Activated T-helper 9 cell treated with anti-CD3 and anti-CD28 coated beads, Interleukin-2, amount 50 U/mL, for 16 hours (primary cell): Measurements from ENCODE around the gene TNFSF10.
"Not testable (repeated sequence)": the region's sequence is repeated elsewhere in the genome, so short reads cannot be mapped to it uniquely, and the experiment has no call there.

Source experiments
- DNase-seq: peaks from one replicate; pipeline ENCODE4 v3.0.0-alpha.2; 2020; ENCODE audit warnings: low read depth

The TNFSF10 gene

DNA sequence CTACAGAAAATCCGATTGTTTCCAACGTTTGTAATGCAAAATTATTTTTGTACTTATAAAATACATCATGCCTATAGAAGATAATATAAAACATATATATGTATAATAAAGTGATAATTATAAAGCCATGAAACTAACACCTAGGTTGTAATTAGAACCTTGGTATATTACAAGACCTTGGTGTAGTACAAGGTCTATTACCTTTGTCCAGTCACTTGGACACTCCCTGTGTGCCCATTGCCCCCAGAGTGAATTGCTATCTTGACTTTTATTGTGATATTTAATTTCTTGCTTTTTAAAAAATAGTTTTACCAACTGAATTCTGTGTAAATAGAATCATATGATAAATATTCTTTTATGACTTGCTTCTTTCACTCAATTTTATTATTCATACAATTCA lies 20.7 kb upstream of the TNFSF10 start:
- no peak for DNase-seq

DNA sequence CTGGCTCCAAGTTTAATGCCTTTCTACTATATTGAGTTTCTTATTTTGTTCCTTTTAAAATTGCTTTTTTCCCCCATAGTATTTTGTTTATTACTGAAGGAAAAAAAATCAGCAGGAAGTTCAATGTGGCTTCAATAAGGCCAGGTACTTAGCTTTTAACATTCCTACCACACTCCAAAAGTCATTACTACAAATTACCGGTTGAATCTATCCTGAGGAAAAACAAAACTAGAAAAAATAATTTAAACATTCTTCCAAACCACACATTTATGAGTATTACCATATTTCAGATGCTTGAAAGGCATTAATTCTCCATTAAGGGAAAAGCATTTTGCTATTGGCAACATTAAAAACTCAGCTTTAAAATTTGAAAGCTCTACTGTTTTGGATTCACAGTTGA lies 20.2 kb upstream of the TNFSF10 start:
- no peak for DNase-seq

DNA sequence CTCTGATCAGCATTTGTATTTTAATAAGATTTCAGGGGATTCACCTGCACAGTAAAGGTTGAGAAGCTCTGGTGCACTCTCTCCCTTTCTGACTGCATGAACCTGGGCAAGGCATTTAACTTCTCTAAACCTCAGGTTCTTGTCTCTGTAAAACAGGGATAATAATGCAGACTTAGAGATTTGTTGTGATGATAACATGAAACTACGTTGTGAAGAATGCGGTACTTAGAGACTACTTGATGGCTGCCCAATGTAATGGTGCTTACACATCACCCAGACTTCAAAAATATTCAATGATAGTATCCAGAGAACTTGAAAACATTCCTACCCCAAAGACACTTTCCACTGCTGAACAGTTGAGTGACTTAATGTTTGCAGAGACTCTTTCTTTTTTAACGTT lies 19.8 kb upstream of the TNFSF10 start:
- DNase-seq = no peak

DNA sequence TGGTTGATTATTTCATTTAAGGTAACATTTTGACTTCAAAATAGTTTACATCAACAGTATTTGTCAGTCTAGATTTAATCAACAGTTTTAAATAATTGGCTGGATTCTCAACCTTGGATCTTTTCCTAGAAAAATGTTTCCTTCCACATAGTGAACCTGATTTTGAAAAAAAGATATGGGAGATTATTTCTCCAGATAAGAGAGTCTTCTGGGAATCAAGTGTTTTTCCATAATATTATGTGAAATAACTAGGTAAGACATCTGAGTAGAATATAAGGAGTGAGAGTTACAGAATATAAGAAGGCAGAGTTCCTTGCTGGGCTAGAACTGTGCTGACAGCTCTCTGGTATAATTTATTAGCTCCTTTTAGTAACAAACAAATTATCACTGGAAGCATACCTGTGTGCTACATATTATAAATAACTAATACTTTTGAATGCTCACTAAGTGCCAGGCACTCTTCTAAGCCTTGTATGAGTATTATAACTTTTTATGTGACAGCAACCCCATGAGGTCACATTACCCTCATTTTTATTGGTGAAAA lies 18.8 kb upstream of the TNFSF10 start:
- no peak for DNase-seq

DNA sequence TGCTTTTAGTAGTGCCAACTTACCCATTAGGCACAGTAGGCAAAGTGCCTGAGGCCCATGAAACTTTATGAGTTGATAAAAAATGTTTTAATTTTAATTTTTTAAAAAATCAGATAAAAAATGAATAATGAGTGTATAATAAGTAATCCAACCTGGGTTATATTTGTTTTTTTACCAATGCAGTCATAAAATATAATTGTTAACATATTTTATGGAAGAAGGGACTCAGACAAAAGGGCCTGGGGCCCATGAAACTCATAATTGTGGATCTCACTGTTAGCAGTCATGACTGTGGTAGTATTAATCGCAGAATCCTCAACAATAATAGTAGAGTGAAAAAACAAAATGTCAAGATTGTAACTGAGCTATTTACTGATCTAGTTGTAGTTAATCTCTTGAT lies 16.8 kb upstream of the TNFSF10 start:
- no peak for DNase-seq

DNA sequence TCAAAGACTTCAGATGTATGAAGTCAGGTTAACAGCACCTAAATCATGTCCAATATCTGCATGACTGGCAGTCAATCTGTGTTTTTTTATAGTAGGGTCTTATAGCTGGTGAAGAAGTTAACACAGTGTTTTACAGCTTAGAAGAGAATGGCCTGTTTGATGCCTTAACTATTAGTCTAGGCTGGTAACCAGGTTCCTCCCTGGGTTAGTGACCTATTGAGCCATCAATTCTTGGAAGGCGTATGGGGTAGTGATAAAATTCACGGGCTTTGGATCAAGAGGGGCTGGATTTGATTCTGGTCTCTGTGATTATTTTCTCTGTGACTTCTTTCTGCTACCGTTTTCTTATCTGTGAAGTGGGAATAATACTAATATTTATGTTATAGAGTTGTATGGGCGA lies 16.0 kb upstream of the TNFSF10 start:
- no peak for DNase-seq

DNA sequence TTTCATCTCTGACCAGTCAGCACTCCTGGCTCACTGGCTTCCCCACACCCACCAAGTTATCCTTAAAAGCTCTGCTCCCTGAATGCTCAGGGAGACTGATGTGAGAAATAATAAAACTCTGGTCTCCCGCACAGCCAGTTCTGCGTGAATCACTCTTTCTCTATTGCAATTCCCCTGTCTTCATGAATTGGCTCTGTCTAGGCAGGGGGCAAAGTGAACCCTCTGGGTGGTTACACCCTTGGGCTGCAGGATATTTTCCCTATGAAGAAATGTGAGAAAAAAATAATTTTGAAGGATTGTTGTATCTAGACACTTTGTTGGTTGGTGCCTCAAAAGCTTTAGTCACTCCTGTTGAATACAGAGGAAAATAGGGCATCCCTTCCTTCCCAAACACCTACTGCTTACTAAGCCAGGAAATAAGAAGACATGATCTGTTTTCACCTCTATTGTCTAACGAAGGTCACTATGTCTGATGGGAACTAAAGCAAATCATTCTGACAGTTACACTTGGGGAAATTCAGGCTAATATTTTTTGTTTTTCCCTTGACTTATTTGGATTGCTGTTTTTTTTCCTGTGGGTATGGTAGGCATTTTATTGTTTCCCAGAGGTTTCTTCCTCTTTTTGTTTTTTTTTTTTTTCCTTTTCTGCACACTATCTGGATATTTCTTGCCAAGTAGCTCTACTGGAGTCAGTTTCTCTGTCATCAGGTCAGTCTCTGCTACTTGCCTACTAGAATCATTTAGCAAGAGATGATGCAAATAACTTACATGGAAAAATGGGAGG lies 15.3 kb upstream of the TNFSF10 start:
- no peak for DNase-seq

DNA sequence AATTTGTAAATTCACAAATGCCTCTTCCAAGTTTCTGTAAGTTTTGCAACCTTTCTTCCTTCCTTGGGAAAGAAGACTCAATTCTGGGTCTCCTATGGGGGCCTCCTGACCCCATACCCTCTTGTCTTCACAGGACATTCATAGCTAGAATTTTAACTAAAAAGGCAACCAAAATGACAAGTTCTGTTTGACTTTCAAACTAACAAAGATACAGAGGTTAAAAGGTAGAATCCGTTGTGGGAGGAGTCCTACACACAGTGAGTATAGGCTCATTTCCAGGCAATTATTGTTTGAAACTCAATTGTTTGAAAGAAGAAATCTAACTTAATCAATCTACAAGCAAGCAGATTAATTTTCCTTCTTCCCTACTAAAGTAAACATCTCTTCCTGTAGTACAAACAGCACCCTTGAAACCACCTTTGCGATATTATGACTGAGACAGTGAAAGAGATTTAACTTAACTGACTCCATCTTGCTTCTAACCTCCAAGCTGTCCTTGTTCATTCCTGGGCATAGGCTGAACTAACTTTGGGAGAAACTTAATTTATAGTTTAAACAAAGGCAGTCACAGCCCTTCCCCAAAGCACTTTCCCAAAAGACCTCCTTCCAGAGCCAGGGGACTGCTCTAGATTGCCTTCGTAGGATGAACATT lies 14.4 kb upstream of the TNFSF10 start:
- DNase-seq = no peak

DNA sequence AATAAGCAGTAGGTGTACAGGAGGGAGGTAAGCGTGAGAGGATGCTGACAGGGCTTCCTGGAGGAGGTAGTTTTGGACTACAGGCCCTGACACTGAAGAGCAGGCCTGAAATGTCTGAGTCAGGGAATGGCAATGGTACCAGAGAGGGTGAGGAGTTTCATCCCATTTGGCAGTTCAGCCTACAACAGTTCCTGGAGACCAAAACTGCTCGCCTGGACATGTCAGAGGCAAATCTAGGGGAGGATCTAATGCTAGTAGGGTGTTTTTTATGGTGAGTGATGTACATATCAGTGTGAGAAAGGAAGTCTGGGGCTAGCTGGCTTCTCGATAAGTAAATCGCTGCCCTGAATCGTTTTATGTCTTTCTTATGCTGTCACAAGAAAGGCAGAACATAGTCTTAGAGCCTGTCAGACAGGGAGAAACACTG lies 13.8 kb upstream of the TNFSF10 start:
- DNase-seq = no peak

DNA sequence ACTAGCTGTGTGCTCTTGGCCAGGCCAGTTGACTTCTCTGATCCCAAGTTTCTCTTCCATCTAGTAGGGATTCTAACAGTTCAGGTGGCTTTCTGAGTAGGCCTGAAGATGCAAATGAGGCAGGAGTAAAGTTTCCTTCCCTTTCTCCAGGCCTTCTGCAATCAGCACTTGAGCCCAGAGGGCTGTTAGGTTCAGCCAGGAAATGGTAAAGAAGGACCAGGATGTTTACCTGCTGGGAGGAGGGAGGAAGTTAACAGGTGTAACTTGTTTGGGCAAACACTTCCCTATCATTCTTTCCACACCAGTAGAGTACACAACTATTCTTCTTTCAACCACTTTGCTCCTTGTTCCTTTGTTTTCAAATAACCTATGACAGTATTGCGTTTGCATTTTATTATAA lies 13.3 kb upstream of the TNFSF10 start:
- DNase-seq = no peak

DNA sequence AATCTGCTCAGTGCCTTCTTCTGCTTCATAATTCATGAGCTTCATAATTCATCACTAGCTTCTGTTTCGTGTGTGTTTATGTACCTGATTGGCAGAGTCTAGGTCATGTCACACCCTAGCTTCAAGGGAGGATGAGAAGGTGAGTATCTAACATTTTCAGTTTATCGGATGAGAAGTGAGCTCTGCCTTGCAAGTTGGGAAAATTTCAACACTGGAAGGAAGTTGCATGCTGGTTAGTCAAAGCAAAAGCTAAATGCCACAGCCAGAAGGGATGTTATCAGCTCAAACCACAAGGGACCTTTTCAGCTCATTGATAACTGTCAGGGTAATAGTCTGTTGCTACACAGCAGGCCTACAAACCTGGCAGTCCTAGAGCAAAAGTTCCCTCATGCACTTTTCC lies 7.3 kb upstream of the TNFSF10 start:
- no peak for DNase-seq

DNA sequence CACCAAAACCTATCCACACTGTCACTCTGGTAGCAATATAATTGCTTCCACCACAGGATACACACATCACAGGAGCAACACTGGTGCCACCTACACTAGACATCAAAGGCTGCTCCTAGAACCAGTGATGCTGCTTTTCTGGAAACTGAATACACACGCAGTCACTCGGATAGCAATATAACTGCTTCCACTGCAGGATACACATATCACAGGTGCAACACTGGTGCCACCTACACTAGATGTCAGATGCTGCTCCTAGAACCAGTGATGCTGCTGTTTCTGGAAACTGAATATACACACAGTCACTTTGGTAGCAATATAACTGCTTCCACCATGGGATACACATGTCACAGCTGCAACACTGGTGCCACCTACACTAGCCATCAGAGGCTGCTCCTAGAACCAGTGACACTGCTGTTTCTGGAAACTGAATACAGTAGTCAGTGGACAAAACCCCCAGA lies 6.9 kb upstream of the TNFSF10 start:
- no peak for DNase-seq

DNA sequence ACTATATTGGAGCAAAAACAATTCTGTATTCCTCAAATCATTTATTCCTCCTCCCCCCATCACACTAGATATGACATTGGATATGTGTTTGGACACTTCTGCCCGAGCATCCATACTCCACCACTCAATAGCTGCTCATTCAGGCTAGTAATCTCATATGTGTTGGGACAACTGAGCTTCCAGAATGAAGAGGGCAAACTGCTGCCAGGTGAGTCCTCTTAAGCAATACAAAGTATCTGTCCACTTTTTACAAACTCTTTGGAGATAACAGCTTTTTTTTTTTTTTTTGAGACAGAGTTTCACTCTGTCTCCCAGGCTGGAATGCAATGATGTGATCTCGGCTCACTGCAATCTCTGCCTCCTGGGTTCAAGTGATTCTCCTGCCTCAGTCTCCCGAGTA lies 5.4 kb upstream of the TNFSF10 start:
- no peak for DNase-seq

DNA sequence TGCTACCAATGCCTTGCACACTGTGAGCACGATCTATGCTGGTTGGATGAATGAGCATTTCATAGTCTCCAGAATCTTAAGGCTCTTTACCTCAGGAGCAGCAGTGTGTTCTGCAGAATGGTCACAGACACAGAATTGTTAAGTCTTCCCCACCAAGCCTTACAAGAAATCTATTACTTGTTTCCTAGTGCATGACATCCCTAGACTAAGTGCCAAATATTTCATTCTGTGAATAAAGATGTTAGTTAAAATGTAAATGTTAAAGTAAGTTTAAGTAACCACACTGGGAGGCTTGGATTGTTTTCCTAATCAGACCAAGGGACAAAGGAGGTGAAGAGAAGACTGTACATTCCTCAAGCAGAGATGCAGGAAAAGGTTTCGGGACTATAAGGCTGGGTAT lies 4.1 kb upstream of the TNFSF10 start:
- DNase-seq = no peak

DNA sequence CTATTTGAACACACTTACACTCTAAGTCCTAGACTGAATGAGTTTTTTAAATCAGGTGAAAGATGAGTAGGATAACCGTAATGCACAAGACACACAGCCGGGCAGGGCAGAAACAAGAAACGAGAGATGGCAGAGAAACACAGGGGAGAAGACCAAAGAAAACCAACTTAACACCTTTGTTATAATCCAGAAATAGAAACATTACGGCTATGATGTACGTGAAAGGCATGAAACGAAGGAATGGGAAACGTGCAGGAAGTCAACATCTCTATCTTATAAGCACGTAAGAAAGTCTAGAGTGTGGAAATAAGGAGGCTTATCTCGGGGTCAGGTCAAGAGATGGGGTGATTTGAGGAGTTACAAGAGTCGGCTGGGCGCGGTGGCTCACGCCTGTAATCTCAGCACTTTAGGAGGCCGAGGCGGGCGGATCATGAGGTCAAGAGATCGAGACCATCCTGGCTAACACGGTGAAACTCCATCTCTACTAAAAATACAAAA lies 1.9 kb upstream of the TNFSF10 start:
- DNase-seq = no peak

DNA sequence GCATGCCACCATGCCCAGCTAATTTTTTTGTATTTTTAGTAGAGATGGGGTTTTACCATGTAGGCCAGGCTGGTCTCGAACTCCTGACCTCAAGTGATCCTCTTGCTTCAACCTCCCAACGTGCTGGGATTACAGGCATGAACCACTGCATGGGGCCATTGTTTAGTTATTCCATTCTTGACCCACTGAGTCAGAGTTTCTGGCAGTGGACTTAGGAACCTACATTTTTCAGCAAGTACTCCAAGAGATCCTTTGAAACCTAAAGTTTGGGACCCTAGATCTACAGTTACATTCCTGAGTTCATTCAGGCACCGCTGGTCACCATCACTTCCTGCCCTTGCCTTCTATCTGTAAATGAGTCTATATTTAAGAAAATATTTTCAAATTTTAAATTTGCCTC lies 1.4 kb upstream of the TNFSF10 start:
- DNase-seq = no peak

DNA sequence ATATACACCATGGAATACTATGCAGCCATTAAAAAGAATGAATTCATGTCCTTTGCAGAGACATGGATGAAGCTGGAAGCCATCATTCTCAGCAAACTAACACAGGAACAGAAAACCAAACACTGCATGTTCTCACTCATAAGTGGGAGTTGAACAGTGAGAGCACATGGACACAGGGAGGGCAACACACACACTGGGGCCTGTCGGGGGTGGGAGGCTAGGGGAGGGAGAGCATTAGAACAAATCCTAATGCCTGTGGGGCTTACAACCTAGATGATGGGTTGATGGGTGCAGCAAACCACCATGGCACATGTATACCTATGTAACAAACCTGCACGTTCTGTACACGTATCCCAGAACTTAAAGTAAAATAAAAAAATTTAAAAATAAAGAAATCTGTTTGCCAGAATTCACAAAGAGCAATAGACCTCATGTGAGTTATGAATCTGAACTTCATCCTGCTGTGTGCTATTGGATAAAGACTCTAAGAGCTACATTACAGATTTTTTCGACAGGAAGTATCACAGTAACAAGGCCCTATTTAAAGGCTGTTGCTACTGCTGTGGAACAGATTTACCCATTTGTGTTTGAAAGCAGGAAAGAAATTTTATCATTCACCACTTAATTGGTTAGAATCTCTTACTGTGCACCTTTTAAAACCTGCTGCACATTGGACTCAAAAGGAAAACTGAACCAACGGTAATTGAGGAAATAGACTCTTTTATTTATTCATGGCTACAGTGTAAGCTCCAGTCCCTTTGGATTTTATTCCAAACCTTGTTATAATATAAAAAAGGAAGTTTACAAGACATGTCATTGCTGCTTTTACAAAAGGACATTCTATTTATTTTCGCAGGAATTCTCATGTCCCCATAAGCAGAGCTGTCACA lies 1.1 kb downstream of the TNFSF10 start:
- not testable (repeated sequence) for DNase-seq

DNA sequence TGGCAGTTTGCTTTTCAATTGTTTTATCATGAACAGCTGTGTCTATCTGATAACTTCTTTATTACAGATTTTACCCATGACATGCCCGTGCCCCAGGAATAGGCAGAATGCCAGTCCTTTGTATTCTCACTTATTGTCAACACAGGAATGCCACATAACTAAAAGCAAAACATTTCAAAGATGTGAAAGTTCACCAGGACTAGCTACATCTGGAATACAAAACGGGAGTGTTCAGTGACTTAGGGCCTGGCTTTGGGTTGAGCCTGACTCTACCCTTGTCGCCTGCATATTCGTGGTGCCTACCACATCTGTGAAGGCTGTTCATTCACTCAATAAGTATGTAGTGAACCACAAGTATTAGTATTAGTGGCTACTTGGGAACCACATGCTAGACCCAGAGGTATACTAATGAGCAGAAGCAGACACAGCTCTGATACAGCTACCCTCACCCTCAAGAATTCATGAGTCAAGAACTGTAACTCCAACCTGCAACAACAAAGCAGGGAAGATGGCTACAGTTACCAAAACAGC lies 2.9 kb downstream of the TNFSF10 start:
- DNase-seq = no peak

DNA sequence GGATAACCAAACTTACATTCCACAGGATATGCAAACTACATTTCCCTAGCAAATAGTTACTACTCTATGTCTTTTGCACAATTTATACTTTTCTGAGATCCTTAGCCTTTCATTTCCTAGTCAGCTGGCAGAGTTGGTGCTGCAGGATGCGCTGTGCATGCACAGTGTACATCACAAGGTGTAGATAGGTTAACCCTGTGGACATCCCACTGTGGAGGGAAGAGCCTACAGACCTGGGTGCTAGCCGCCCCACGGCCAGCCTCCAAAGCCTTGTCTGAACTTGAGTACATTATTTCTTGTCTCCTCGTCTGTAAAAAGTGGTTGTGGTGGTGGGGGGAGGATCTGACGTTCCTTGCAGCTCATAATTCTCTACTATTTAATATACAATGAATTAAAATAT lies 3.5 kb downstream of the TNFSF10 start:
- no peak for DNase-seq

DNA sequence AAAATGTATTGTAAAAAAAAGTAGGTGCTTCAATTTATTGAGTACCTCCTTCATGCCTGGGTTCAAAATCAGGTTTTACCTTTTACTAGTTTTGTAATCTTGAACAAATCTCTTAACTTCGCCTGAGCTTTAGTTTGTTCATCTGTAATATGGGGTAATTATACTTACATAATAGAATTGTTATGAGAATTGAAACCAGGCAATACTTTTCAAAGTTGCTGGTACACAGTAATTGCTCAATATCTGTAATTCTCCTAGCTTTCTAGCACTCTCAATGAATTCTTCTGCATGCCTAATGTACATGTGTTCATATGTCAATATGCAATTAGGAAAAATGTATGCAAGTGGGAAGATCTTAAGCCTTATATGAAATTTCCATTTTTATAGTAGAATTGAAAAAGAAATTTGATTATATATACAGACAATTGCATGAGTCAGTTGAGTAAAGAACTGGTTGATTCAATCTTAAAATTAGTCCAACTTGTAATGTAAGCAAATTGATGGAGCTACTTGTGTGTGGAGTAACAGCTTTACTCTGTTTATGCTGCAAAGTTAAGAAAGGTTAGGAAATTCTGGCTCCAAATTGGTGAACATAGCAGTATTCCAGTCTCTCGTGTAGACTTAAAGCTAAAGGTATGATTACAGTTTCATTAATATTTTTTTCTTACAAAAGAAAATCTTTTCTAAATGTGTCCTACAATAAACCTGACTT lies 4.1 kb downstream of the TNFSF10 start:
- no peak for DNase-seq

DNA sequence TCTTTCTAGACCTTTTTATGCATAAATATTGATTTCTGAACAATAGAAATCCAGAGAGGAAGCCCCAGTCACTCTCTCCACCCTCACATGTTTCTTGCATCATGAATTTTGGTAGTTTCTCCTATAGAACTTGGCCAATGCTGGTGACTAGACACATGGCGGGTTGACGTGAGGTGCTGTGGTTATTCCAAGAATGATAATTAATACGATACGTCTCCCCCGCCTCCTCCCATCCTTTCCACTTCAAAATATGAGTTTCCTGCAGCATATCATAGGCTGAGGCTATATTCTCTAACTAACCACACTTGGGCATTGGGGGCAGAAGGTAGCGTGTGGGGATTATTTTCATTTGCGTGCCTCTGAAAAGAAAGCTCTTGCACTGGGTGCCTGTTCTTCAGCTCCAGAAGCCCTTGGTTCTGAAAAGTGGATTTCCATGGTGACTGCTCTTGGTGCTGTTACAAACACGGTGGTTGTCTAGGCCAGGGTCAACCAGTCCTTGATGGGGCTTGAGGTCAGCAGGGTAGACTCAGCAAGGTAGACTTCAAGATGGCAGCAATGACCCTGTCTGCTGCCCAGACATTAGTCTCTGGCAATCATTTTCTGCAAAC lies 5.3 kb downstream of the TNFSF10 start:
- DNase-seq = peak; percentile 48
